Astrocyte (in vitro differentiated cells and primary cell): Measurements from ENCODE around the gene TADA2A. TPM values are rescaled to one million over a fixed set of nuclear protein-coding genes. Genes with fewer than 3 reads are reported as not detected.
A peak's percentile ranks its signal among the peaks of the same experiment; 100 is the strongest.

Experiments
- DNase-seq: peaks from one replicate; pipeline ENCODE4 v3.0.0-alpha.2; 2010; ENCODE audit warnings: low read depth
- FAIRE-seq: peaks from 2 replicates; lab custom pipeline; 2011; peaks lifted over from hg19 to GRCh38; lab: Jason Lieb, UNC
- H2AFZ ChIP-seq: 2 replicates; pipeline ENCODE4 v1.6.0; 2012; ENCODE audit warnings: low read depth, low read length, inconsistent platforms
- H3K27ac ChIP-seq: 2 replicates; pipeline ENCODE4 v1.5.1; 2011; ENCODE audit warnings: low read depth, low read length, inconsistent platforms
- H3K27me3 ChIP-seq: 2 replicates; pipeline ENCODE4 v1.6.0; 2011; ENCODE audit warnings: low read length, inconsistent platforms; ENCODE audit not compliant: insufficient read depth
- H3K36me3 ChIP-seq: 2 replicates; pipeline ENCODE4 v1.5.1; 2011; ENCODE audit warnings: low read length, inconsistent platforms; ENCODE audit not compliant: insufficient read depth
- H3K4me1 ChIP-seq: 2 replicates; pipeline ENCODE4 v1.5.1; 2011; ENCODE audit warnings: low read length, inconsistent platforms; ENCODE audit not compliant: insufficient read depth
- H3K4me2 ChIP-seq: 2 replicates; pipeline ENCODE4 v1.6.0; 2012; ENCODE audit warnings: low read length, inconsistent platforms
- H3K4me3 ChIP-seq: 2 replicates; pipeline ENCODE4 v1.5.1; 2011; ENCODE audit warnings: low read depth, mild to moderate bottlenecking, low read length, inconsistent platforms; ENCODE audit not compliant: insufficient read depth
- H3K79me2 ChIP-seq: 2 replicates; pipeline ENCODE4 v1.6.0; 2012; ENCODE audit warnings: mild to moderate bottlenecking, low read length, inconsistent platforms; ENCODE audit not compliant: insufficient read depth
- H3K9ac ChIP-seq: 2 replicates; pipeline ENCODE4 v1.6.0; 2012; ENCODE audit warnings: mild to moderate bottlenecking, low read length, inconsistent platforms
- H3K9me3 ChIP-seq: 2 replicates; pipeline ENCODE4 v1.5.1; 2012; ENCODE audit warnings: low read depth, mild to moderate bottlenecking, low read length, inconsistent platforms; ENCODE audit not compliant: insufficient read depth
- H4K20me1 ChIP-seq: 2 replicates; pipeline ENCODE4 v1.6.0; 2012; ENCODE audit warnings: low read length, inconsistent platforms; ENCODE audit not compliant: insufficient read depth
- H3K27ac Mint-ChIP-seq: one replicate; pipeline ENCODE4 v1.8.0; 2021; ENCODE audit warnings: mild to moderate bottlenecking, mixed read lengths; ENCODE audit not compliant: unreplicated experiment
- H3K27me3 Mint-ChIP-seq: one replicate; pipeline ENCODE4 v1.8.0; 2021; ENCODE audit warnings: low read depth, mixed read lengths; ENCODE audit not compliant: unreplicated experiment
- H3K36me3 Mint-ChIP-seq: one replicate; pipeline ENCODE4 v1.8.0; 2021; ENCODE audit warnings: low read depth, mixed read lengths; ENCODE audit not compliant: unreplicated experiment
- H3K4me1 Mint-ChIP-seq: one replicate; pipeline ENCODE4 v1.8.0; 2021; ENCODE audit warnings: low read depth, mixed read lengths; ENCODE audit not compliant: unreplicated experiment
- H3K4me3 Mint-ChIP-seq: one replicate; pipeline ENCODE4 v1.8.0; 2021; ENCODE audit warnings: mild to moderate bottlenecking, moderate library complexity, mixed read lengths; ENCODE audit not compliant: unreplicated experiment
- H3K9me3 Mint-ChIP-seq: one replicate; pipeline ENCODE4 v1.8.0; 2021; ENCODE audit warnings: mild to moderate bottlenecking, mixed read lengths; ENCODE audit not compliant: unreplicated experiment
- EZH2 ChIP-seq: IDR thresholded peaks from 2 replicates; pipeline ENCODE4 v1.6.1; 2012; ENCODE audit warnings: mild to moderate bottlenecking, low read length, inconsistent platforms; ENCODE audit not compliant: insufficient read depth
- total RNA-seq: library from RNA; stranded (reverse); gene quantifications from 2 replicates; pipeline ENCODE4 v1.2.1, GENCODE V29; 2021
- TF ChIP-seq, protein P1 (sequence below): IDR thresholded peaks from 2 replicates; pipeline ENCODE4 v1.5.1; 2011; ENCODE audit warnings: low read depth, mild to moderate bottlenecking, inconsistent platforms, low read length, moderate library complexity; ENCODE audit not compliant: insufficient read depth

The TADA2A gene
- total RNA-seq, 1 donor from 2014 or later, result 14.0 TPM

DNA sequence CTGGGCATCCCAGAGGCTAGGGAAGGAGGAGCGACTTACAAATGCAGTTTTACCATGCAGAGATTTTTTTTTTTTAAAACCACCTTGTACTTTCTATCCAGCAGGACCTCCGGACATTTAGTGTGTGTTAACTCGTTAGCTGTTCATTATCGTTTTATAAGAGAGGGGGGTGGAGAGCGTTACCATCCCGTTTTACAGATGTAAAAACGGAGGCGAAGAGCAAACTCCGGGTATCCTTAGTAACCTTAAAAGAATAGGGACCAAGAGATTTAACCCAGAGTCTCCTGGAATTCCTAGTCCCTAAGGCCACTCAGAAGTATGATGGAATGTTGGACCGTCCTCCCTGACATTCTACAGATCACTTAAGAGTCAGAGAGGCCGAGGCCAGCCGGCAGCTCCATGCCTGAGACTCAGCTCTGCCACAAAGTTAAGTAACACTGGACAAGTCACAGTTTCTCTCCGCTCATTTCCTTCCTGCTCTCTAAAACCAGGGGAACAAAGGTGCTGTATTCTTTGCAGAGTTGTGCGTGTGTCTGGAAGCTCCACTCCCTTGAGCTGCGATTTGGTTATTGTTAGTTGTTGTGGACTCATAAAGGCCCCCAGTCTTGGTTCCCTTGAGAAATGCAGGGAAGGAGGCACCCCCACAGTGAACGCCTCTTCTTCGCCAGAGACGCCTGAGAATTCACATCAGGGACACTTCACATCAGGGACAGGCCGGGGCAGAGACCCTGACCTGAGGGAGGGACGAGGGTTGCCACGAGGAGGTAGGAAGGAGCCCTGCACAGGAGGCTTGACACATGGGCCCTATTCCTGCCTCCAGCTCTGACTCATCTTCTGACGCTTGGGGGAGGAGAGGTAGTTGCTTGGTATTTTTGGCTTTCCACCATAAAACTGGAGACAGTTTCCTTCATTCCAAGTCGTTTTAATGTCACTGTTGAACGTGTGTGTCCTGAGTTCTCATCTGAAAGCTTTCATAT, 84.2 kb downstream of the TADA2A start:
- Histone ChIP-seq H3K27me3 (no peaks in the 10 kb centered on the region), H3K4me2 (peak overlapping the region; percentile 94), H3K9me3 (no peaks in the 10 kb centered on the region), H3K36me3 (no peaks in the 10 kb centered on the region), H3K79me2 (peaks cover 50% of the 10 kb centered on the region), H3K4me3 (peak overlapping the region; percentile 66), H3K27ac (peak overlapping the region; percentile 96), H3K4me1 (peaks cover 44% of the 10 kb centered on the region), H3K9ac (peak overlapping the region; percentile 93), H4K20me1 (peaks cover 26% of the 10 kb centered on the region), H2AFZ (no peak overlapping the region)
- Mint-ChIP-seq H3K27me3 (no peaks in the 10 kb centered on the region), H3K27ac (peak overlapping the region; percentile 99), H3K4me3 (peak overlapping the region; percentile 96), H3K9me3 (no peaks in the 10 kb centered on the region), H3K4me1 (peaks cover 36% of the 10 kb centered on the region), H3K36me3 (peaks cover 2% of the 10 kb centered on the region)
- TF ChIP-seq, protein P1, sequence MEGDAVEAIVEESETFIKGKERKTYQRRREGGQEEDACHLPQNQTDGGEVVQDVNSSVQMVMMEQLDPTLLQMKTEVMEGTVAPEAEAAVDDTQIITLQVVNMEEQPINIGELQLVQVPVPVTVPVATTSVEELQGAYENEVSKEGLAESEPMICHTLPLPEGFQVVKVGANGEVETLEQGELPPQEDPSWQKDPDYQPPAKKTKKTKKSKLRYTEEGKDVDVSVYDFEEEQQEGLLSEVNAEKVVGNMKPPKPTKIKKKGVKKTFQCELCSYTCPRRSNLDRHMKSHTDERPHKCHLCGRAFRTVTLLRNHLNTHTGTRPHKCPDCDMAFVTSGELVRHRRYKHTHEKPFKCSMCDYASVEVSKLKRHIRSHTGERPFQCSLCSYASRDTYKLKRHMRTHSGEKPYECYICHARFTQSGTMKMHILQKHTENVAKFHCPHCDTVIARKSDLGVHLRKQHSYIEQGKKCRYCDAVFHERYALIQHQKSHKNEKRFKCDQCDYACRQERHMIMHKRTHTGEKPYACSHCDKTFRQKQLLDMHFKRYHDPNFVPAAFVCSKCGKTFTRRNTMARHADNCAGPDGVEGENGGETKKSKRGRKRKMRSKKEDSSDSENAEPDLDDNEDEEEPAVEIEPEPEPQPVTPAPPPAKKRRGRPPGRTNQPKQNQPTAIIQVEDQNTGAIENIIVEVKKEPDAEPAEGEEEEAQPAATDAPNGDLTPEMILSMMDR, result no peak
- TF ChIP-seq EZH2, result no peak
- FAIRE-seq (no peak), DNase-seq (peak; percentile 84)

DNA sequence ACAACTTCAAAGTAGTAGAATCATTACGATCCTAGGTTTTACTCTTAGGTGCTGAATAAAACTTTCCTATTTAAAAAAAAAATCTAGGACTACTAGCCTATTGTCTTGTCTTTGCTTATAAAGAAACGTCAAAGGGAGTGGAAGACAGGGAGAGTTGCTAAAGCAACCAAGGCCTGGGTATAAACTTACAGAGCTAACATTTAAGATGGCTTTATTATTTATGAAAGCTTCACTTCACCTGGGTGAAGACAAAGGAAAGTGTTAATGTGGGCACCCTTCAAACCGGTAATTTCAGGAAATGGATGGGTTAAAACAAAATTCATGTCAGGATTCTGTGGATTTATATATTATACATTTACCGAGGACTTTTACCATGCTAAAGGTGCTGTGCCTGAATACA, 85.5 kb downstream of the TADA2A start:
- H3K4me2 ChIP-seq, result peak overlapping the region; percentile 94
- H3K9ac ChIP-seq, result peak overlapping the region; percentile 93
- FAIRE-seq (no peak), DNase-seq (no peak)
- H3K4me1 Mint-ChIP-seq, result peaks cover 36% of the 10 kb centered on the region
- H3K27me3 ChIP-seq, result no peaks in the 10 kb centered on the region
- peaks cover 26% of the 10 kb centered on the region for H4K20me1 ChIP-seq
- H3K9me3 Mint-ChIP-seq, result no peaks in the 10 kb centered on the region
- H3K27ac ChIP-seq, result peak overlapping the region; percentile 96
- H3K4me1 ChIP-seq, result peaks cover 44% of the 10 kb centered on the region
- H3K4me3 ChIP-seq, result peak overlapping the region; percentile 66
- H3K36me3 Mint-ChIP-seq, result peaks cover 2% of the 10 kb centered on the region
- H3K79me2 ChIP-seq, result peaks cover 62% of the 10 kb centered on the region
- H3K27ac Mint-ChIP-seq, result peak overlapping the region; percentile 99
- H3K27me3 Mint-ChIP-seq, result no peaks in the 10 kb centered on the region
- H2AFZ ChIP-seq, result no peak overlapping the region
- TF ChIP-seq EZH2, result no peak
- TF ChIP-seq, protein P1, result no peak
- no peaks in the 10 kb centered on the region for H3K36me3 ChIP-seq
- peak overlapping the region; percentile 96 for H3K4me3 Mint-ChIP-seq
- no peaks in the 10 kb centered on the region for H3K9me3 ChIP-seq
